ENCODE data around the gene PFN3.
A peak's percentile ranks its signal among the peaks of the same experiment; 100 is the strongest.

PFN3 gene

GRCh38 chr5:177446200-177447065 lies 46.0 kb upstream of the PFN3 start, which contains the start of gene PRR7:
PRR7 (plus strand) TSS chr5:177446814; CDS start chr5:177455068, 8,254 bp downstream.
- in situ Hi-C loops (cut with MboI; ENCODE audit: low sequenced_read_pairs, unreplicated experiment) = no loop called here
- TF ChIP-seq CTCF (IDR thresholded peaks at IDR 0.05; ENCODE audit: borderline replicate concordance, control extremely low read depth, extremely low read depth, insufficient read depth, missing control alignments) = no peak
- peak; percentile 89 for DNase-seq (ENCODE audit: low spot score)

- DNase-seq (ENCODE audit: low spot score) = no peak
- in situ Hi-C loops (cut with MboI; ENCODE audit: low sequenced_read_pairs, unreplicated experiment) = no loop called here
- no peak for TF ChIP-seq CTCF (IDR thresholded peaks at IDR 0.05; ENCODE audit: borderline replicate concordance, control extremely low read depth, extremely low read depth, insufficient read depth, missing control alignments)
Measured at GRCh38 chr5:177445917-177446199, 45.4 kb upstream of the PFN3 start.

- no peak for TF ChIP-seq CTCF (IDR thresholded peaks at IDR 0.05; ENCODE audit: borderline replicate concordance, control extremely low read depth, extremely low read depth, insufficient read depth, missing control alignments)
- in situ Hi-C loops (cut with MboI; ENCODE audit: low sequenced_read_pairs, unreplicated experiment) = no loop called here
- DNase-seq (ENCODE audit: low spot score) = no peak
Measured at GRCh38 chr5:177445052-177445916, 44.8 kb upstream of the PFN3 start.

GRCh38 chr5:177444106-177445051 lies 43.9 kb upstream of the PFN3 start:
- no peak for TF ChIP-seq CTCF (IDR thresholded peaks at IDR 0.05; ENCODE audit: borderline replicate concordance, control extremely low read depth, extremely low read depth, insufficient read depth, missing control alignments)
- in situ Hi-C loops (cut with MboI; ENCODE audit: low sequenced_read_pairs, unreplicated experiment) = no loop called here
- peak; percentile 67 for DNase-seq (ENCODE audit: low spot score)

- in situ Hi-C loops (cut with MboI; ENCODE audit: low sequenced_read_pairs, unreplicated experiment) = no loop called here
- no peak for TF ChIP-seq CTCF (IDR thresholded peaks at IDR 0.05; ENCODE audit: borderline replicate concordance, control extremely low read depth, extremely low read depth, insufficient read depth, missing control alignments)
- no peak for DNase-seq (ENCODE audit: low spot score)
Measured at GRCh38 chr5:177443144-177443983, 42.9 kb upstream of the PFN3 start.
